ENCODE data around the gene PARS2. TPM values are rescaled to one million over a fixed set of nuclear protein-coding genes. Genes with fewer than 3 reads are reported as not detected.
"Not testable (repeated sequence)": the region's sequence is repeated elsewhere in the genome, so short reads cannot be mapped to it uniquely, and the experiment has no call there.

The PARS2 gene
- total RNA-seq, 1 donor = 6.2 TPM

DNA sequence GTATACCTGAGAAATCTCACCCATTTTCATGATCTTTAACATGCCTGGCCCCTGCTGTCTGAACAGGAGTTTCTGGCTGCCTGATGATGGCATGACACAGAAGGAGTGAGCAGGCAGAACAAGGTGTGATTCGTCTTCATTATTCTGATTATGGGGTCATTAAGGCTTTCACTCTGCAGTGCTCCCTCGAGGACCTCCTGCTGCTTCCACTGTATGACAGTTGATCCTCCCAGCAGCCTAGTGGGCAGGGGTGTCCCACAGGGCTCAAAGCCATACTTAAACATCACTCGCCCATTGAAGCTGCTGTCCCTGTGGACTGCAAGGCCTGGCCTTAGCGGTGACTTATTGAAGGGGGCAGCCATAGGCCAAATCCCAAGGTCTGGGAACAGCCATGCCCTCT, 12.7 kb upstream of the PARS2 start:
- Histone ChIP-seq H3K9me3 (ENCODE audit: low read depth, low read length) (no peaks in the 10 kb centered on the region), H3K79me2 (ENCODE audit: insufficient read depth, low read length) (no peaks in the 10 kb centered on the region), H2AFZ (ENCODE audit: low read length) (no peak overlapping the region), H3K4me1 (ENCODE audit: insufficient read depth, low read length) (no peaks in the 10 kb centered on the region), H3K4me2 (ENCODE audit: insufficient read depth, low read length) (no peak overlapping the region), H3K27ac (ENCODE audit: low read depth, low read length) (no peak overlapping the region), H3K27me3 (ENCODE audit: insufficient read depth, low read length) (peaks cover 24% of the 10 kb centered on the region), H3K4me3 (ENCODE audit: insufficient read depth, low read length) (no peak overlapping the region), H3K36me3 (ENCODE audit: insufficient read depth, low read length) (no peaks in the 10 kb centered on the region), H4K20me1 (ENCODE audit: insufficient read depth, low read length) (no peaks in the 10 kb centered on the region)
- TF ChIP-seq, protein P1, sequence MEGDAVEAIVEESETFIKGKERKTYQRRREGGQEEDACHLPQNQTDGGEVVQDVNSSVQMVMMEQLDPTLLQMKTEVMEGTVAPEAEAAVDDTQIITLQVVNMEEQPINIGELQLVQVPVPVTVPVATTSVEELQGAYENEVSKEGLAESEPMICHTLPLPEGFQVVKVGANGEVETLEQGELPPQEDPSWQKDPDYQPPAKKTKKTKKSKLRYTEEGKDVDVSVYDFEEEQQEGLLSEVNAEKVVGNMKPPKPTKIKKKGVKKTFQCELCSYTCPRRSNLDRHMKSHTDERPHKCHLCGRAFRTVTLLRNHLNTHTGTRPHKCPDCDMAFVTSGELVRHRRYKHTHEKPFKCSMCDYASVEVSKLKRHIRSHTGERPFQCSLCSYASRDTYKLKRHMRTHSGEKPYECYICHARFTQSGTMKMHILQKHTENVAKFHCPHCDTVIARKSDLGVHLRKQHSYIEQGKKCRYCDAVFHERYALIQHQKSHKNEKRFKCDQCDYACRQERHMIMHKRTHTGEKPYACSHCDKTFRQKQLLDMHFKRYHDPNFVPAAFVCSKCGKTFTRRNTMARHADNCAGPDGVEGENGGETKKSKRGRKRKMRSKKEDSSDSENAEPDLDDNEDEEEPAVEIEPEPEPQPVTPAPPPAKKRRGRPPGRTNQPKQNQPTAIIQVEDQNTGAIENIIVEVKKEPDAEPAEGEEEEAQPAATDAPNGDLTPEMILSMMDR (IDR thresholded peaks at IDR 0.05; ENCODE audit: extremely low read depth, low read depth, low read length) = no peak
- no peak for DNase-seq (ENCODE audit: insufficient read length, low spot score, missing footprints)

DNA sequence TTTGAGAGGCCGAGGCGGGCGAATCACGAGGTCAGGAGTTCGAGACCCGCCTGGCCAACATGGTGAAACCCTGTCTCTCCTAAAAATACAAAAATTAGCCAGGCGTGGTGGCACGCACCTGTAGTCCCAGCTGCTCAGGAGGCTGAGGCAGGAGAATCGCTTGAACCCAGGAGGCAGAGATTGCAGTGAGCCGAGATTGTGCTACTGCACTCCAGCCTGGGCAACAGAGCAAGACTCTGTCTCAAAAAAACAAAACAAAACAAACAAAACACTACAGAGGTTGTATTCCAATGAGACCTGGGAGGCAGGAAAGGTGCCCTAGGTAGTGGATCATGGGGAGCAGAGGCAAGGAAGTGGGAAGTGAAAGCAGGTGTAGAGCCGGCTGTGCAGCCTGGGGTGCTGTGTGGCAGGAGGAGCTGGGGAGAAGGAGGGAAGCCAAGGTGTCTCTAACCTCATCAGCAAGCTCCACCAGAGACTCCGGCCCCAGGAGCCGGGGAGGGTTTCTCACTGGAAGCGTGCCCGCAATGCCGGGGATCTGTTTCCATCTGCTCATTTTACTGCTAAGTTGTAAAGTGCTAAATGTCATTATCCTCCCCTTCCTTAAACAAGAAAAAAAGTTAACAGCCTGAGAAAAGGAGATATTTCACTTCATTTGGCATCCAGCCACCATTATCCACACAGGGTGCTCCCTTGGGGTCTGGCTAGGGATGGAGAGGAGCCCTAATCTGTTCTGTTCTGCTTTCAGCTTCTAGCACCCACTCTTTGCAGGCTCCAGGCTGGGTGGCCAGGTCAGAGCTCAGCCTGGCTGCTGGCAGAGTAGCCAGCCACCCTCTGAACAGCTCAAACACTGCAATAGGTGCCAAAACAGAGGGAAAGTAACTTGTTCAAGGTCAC, 11.8 kb upstream of the PARS2 start:
- H3K36me3 ChIP-seq (ENCODE audit: insufficient read depth, low read length); H3K4me1 ChIP-seq (ENCODE audit: insufficient read depth, low read length); H3K4me3 ChIP-seq (ENCODE audit: insufficient read depth, low read length); H3K9me3 ChIP-seq (ENCODE audit: low read depth, low read length); H3K27ac ChIP-seq (ENCODE audit: low read depth, low read length); H3K79me2 ChIP-seq (ENCODE audit: insufficient read depth, low read length); H3K4me2 ChIP-seq (ENCODE audit: insufficient read depth, low read length); H2AFZ ChIP-seq (ENCODE audit: low read length); H4K20me1 ChIP-seq (ENCODE audit: insufficient read depth, low read length): not testable (repeated sequence)
- peaks cover 17% of the 10 kb centered on the region for H3K27me3 ChIP-seq (ENCODE audit: insufficient read depth, low read length)
- peak; percentile 81 for DNase-seq (ENCODE audit: insufficient read length, low spot score, missing footprints)

GRCh38 chr1:54774820-54775498, 10.6 kb upstream of the PARS2 start:
- H3K36me3 ChIP-seq (ENCODE audit: insufficient read depth, low read length) = no peaks in the 10 kb centered on the region
- no peaks in the 10 kb centered on the region for H4K20me1 ChIP-seq (ENCODE audit: insufficient read depth, low read length)
- TF ChIP-seq, protein P1 (IDR thresholded peaks at IDR 0.05; ENCODE audit: extremely low read depth, low read depth, low read length) = no peak
- H3K4me3 ChIP-seq (ENCODE audit: insufficient read depth, low read length) = no peak overlapping the region
- no peak overlapping the region for H3K27ac ChIP-seq (ENCODE audit: low read depth, low read length)
- H3K9me3 ChIP-seq (ENCODE audit: low read depth, low read length) = no peaks in the 10 kb centered on the region
- peaks cover 10% of the 10 kb centered on the region for H3K27me3 ChIP-seq (ENCODE audit: insufficient read depth, low read length)
- H2AFZ ChIP-seq (ENCODE audit: low read length) = no peak overlapping the region
- no peaks in the 10 kb centered on the region for H3K79me2 ChIP-seq (ENCODE audit: insufficient read depth, low read length)
- DNase-seq (ENCODE audit: insufficient read length, low spot score, missing footprints) = no peak
- H3K4me1 ChIP-seq (ENCODE audit: insufficient read depth, low read length) = no peaks in the 10 kb centered on the region
- H3K4me2 ChIP-seq (ENCODE audit: insufficient read depth, low read length) = no peak overlapping the region

- H3K79me2 ChIP-seq (ENCODE audit: insufficient read depth, low read length) = no peaks in the 10 kb centered on the region
- TF ChIP-seq, protein P1 (IDR thresholded peaks at IDR 0.05; ENCODE audit: extremely low read depth, low read depth, low read length) = no peak
- H3K27me3 ChIP-seq (ENCODE audit: insufficient read depth, low read length) = peaks cover 10% of the 10 kb centered on the region
- H3K4me1 ChIP-seq (ENCODE audit: insufficient read depth, low read length) = no peaks in the 10 kb centered on the region
- no peaks in the 10 kb centered on the region for H3K36me3 ChIP-seq (ENCODE audit: insufficient read depth, low read length)
- H4K20me1 ChIP-seq (ENCODE audit: insufficient read depth, low read length) = no peaks in the 10 kb centered on the region
- no peak overlapping the region for H2AFZ ChIP-seq (ENCODE audit: low read length)
- H3K9me3 ChIP-seq (ENCODE audit: low read depth, low read length) = no peaks in the 10 kb centered on the region
- H3K4me3 ChIP-seq (ENCODE audit: insufficient read depth, low read length) = no peak overlapping the region
- H3K27ac ChIP-seq (ENCODE audit: low read depth, low read length) = no peak overlapping the region
- DNase-seq (ENCODE audit: insufficient read length, low spot score, missing footprints) = no peak
- H3K4me2 ChIP-seq (ENCODE audit: insufficient read depth, low read length) = no peak overlapping the region
These were observed 8.6 kb upstream of the PARS2 start for GRCh38 chr1:54772951-54773350.

Data from osteoblast (primary cell).